Upper lobe of left lung (tissue), 4 donors: ENCODE data around the gene MIER2.

Experiments
- CTCF ChIP-seq, 6 experiments: fragments of 450-650 bp in 4 of 6; fragments of 200-600 bp in 2 of 6; sonication (generic) in 2 of 6; IDR thresholded peaks; one replicate each; pipeline ENCODE4 v1.5.1; 2016 to 2019; ENCODE audit warnings: antibody characterized with exemption in 6 of 6
- POLR2A ChIP-seq, 4 donors: fragments of 450-650 bp; IDR thresholded peaks; one replicate each; pipeline ENCODE4 v1.5.1; 2016 to 2017; ENCODE audit warnings: antibody characterized with exemption in 4 of 4, mild to moderate bottlenecking in 2 of 4
- POLR2AphosphoS5 ChIP-seq, 2 donors: sonication (generic); formaldehyde crosslinking; IDR thresholded peaks; one replicate each; pipeline ENCODE4 v1.5.1; 2017; ENCODE audit warnings: antibody characterized with exemption in 2 of 2

- TF ChIP-seq CTCF (IDR thresholded peaks at IDR 0.05) (no peak), POLR2A (IDR thresholded peaks at IDR 0.05) (no peak), POLR2AphosphoS5 (IDR thresholded peaks at IDR 0.05) (no peak)
These were observed 18.1 kb upstream of the MIER2 start for GRCh38 chr19:362683-363082.
